Motor neuron (in vitro differentiated cells): ENCODE data around the gene SARS1. TPM values are rescaled to one million over a fixed set of nuclear protein-coding genes. Genes with fewer than 3 reads are reported as not detected.
A peak's percentile ranks its signal among the peaks of the same experiment; 100 is the strongest.

Source experiments
- ATAC-seq, 8 experiments: fragments of 200-7000 bp; cut with Tn5 transposase; replicated peaks in 6 of 8; 2 replicates each; pipeline ENCODE4 v1.8.0; 2021; ENCODE audit warnings: mild to moderate bottlenecking in 8 of 8, moderate library complexity in 8 of 8
- H3K27ac ChIP-seq, 2 donors: fragments of 250-450 bp; sonication (Bioruptor Pico); 2 replicates each; pipeline ENCODE4 v1.9.0; 2021; ENCODE audit warnings: antibody characterized with exemption in 2 of 2, mild to moderate bottlenecking in 2 of 2, moderate library complexity in 1 of 2
- H3K4me1 ChIP-seq, 2 donors: fragments of 250-450 bp; sonication (Bioruptor Pico); replicated peaks in 1 of 2; 2 replicates each; pipeline ENCODE4 v1.6.1; 2021; ENCODE audit warnings: antibody characterized with exemption in 2 of 2, mild to moderate bottlenecking in 2 of 2, moderate library complexity in 1 of 2
- H3K4me3 ChIP-seq, 5 donors: fragments of 250-450 bp; sonication (Bioruptor Pico); 2 replicates each; pipeline ENCODE4 v1.9.0; 2021; ENCODE audit warnings: antibody characterized with exemption in 5 of 5, mild to moderate bottlenecking in 5 of 5, moderate library complexity in 4 of 5
- WGBS, 10 experiments: fragments of 450-650 bp; shearing (Covaris generic); methylation state at CpG; one replicate each; pipeline ENCODE4 v1.0.0; 2022; 5-methylcytosine and 5-hydroxymethylcytosine counted together
- in situ Hi-C, 9 experiments: fragments of 400-800 bp; cut with MboI; loops; one replicate each; pipeline ENCODE4 v1.15.0; 2021; ENCODE audit warnings: low sequenced_read_pairs in 9 of 9, low pct_unique_long_range_greater_than_20kb in 2 of 9; ENCODE audit not compliant: unreplicated experiment in 9 of 9
- total RNA-seq, 8 experiments: library from RNA; unstranded; fragments of 300-600 nt; gene quantifications; 2 replicates each; pipeline versions ENCODE4 v1.2.3 to v1.2.4, GENCODE V29; 2022

The SARS1 gene
- total RNA-seq, 8 experiments from 2014 or later = 118 to 795 (median 414) TPM

DNA sequence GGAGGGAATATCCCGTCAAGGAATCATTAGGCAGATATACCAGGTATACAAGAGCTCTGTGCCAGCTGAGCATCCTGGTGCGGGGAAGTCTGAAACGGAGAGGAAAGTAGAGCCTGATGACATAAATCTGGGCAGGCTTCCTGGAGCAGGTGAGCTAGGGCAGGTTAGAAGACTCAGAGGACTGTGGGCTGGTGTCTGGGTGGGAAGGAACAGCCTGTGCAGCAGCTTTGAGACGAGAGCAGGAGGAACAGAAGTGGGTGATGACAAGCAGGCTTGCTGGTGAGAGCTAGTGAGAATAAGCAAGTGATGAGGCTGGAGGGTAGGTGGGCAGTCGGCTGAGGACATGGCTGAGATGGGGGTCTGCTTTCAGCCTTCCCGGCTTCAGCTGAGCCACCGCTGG, 42.4 kb downstream of the SARS1 start:
- peak overlapping the region in 4 of 5 donors; percentile 27 to 39 (median 34) for H3K4me3 ChIP-seq
- peaks cover 82 to 86% of the 10 kb centered on the region in 2 donors for H3K4me1 ChIP-seq
- peak overlapping the region; percentile 93 to 95 for H3K27ac ChIP-seq
- WGBS, 10 experiments = 62 to 85% (median 75%) methylated on average over 2 to 6 of the region's 7 CpGs; no CpG with 5 or more reads in 5 of the 10 experiments
- in situ Hi-C loops = loop anchor here in 2 of 9 experiments (25.0 kb wide), 1 partner anchor 131 kb away; the partner anchor contains the start of gene SORT1 (in 2 of the 2)
- no peak for ATAC-seq

DNA sequence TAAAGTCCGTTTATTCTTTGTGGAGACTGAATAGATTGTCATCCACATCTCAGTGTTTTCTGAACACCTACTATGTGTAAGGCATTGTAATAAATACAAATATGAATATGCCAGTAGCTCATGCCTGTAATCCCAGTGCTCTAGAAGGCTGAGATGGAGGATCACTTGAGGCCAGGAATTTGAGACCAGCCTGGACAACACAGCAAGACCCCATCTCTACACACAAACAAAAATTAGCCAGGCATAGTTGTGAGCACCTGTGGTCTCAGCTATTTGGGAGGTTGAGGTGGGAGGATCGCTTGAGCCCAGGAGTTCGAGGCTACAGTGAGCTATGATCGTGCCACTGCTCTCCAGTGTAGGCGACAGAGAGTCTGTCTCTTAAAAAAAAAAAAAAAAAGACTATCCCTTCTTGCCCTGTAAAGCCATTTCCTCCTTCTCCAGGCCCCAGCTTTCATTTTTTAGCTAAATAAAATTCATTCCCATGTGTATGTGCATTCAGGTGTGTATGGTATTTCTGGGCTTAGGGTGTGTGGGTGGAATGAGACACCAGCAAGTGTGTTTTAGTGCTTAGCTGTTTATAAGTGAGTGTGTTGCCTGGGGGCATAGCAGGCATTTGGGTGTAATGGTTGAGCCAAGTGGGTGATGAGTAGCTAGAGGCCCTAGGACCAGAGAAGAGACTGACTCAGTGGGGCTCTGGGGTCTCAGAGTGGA, 43.4 kb downstream of the SARS1 start:
- peak in 1 of 8 experiments; percentile 13 for ATAC-seq
- peaks cover 80 to 81% of the 10 kb centered on the region in 2 donors for H3K4me1 ChIP-seq
- 77 to 93% (median 87%) methylated on average over 3 to 5 of the region's 5 CpGs; no CpG with 5 or more reads in 4 of the 10 experiments for WGBS, 10 experiments
- peak overlapping the region; percentile 90 to 95 for H3K27ac ChIP-seq
- in situ Hi-C loops = loop anchor here in 2 of 9 experiments (25.0 kb wide), 1 partner anchor 130 kb away; the partner anchor contains the start of gene SORT1 (in 2 of the 2)
- peak overlapping the region in 2 of 5 donors; percentile 8 to 13 for H3K4me3 ChIP-seq

DNA sequence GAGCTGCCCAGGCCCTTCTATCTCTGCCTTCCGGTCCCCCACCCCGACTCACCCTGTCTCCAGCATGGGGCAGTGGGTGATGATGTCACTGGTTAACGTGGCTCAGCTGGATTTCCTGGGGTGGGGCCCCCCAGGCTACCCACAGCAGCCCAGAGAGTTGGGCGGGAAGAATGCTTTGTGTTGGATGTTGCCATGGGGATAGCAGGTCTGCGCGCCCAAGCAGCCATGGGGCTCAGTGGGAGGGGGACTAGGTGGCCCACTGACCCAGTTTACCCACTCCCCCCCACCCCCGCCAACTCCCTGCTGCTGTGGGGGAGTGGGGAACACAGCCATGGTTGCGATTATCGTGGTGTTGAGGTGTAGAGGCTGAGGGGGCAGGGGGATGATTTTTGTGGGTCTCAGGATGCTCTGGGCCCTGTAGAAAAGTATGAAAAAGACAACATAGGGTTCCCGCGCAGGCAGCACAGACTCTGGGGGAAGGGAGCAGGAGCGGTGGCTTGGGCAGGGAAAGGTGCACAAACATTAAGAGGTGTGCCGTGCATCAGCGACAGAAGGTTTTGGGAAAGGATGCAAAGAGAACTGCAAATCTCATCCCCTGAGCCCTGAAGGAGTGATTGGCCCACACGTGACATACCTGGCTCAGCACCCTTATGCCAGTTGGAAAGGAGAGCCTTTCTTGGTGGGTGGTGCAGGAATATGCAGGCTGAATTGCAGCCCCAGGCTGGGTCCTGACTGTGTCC, 44.1 kb downstream of the SARS1 start:
- in situ Hi-C loops = loop anchor here in 2 of 9 experiments (25.0 kb wide), 1 partner anchor 129 kb away; the partner anchor contains the start of gene SORT1 (in 2 of the 2)
- ATAC-seq = peak; percentile 21 to 66 (median 61)
- Histone ChIP-seq H3K27ac (peak overlapping the region; percentile 90 to 95), H3K4me1 (peaks cover 74 to 76% of the 10 kb centered on the region in 2 donors), H3K4me3 (peak overlapping the region in 2 of 5 donors; percentile 8 to 13)
- WGBS, 10 experiments = 50 to 88% (median 61%) methylated on average over 2 to 5 of the region's 15 CpGs; no CpG with 5 or more reads in 5 of the 10 experiments

DNA sequence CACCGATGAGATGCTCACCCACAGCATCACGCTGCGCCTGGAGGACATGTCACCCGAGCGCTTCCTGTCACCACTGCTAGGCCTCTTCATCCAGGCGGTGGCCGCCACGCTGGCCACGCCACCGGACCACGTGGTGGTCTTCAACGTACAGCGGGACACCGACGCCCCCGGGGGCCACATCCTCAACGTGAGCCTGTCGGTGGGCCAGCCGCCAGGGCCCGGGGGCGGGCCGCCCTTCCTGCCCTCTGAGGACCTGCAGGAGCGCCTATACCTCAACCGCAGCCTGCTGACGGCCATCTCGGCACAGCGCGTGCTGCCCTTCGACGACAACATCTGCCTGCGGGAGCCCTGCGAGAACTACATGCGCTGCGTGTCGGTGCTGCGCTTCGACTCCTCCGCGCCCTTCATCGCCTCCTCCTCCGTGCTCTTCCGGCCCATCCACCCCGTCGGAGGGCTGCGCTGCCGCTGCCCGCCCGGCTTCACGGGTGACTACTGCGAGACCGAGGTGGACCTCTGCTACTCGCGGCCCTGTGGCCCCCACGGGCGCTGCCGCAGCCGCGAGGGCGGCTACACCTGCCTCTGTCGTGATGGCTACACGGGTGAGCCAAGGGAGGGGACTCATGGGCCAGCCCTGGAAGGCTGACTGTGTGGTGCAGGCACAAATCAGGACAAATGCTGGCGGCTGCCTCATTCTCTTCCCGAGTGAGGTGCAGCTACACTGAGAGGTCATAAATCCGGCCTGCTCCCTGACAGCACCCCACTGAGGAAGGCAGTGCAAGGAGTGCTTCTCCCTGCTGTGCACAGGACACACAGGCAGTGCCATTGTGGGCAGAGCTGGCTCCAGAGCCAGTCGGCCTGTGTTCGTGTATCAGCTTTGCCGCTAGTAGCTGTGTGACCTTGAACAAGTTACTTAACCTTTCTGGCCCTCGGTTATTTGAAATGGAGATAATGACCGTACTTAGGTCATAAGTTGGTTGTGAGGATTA, 45.1 kb downstream of the SARS1 start:
- in situ Hi-C loops = loop anchor here in 2 of 9 experiments (25.0 kb wide), 1 partner anchor 129 kb away; the partner anchor contains the start of gene SORT1 (in 2 of the 2)
- Histone ChIP-seq H3K4me1 (peaks cover 68 to 70% of the 10 kb centered on the region in 2 donors), H3K27ac (peak overlapping the region; percentile 90 to 95), H3K4me3 (no peak overlapping the region)
- 66 to 100% (median 79%) methylated on average over 2 to 35 of the region's 69 CpGs; no CpG with 5 or more reads in 4 of the 10 experiments for WGBS, 10 experiments
- ATAC-seq = no peak

DNA sequence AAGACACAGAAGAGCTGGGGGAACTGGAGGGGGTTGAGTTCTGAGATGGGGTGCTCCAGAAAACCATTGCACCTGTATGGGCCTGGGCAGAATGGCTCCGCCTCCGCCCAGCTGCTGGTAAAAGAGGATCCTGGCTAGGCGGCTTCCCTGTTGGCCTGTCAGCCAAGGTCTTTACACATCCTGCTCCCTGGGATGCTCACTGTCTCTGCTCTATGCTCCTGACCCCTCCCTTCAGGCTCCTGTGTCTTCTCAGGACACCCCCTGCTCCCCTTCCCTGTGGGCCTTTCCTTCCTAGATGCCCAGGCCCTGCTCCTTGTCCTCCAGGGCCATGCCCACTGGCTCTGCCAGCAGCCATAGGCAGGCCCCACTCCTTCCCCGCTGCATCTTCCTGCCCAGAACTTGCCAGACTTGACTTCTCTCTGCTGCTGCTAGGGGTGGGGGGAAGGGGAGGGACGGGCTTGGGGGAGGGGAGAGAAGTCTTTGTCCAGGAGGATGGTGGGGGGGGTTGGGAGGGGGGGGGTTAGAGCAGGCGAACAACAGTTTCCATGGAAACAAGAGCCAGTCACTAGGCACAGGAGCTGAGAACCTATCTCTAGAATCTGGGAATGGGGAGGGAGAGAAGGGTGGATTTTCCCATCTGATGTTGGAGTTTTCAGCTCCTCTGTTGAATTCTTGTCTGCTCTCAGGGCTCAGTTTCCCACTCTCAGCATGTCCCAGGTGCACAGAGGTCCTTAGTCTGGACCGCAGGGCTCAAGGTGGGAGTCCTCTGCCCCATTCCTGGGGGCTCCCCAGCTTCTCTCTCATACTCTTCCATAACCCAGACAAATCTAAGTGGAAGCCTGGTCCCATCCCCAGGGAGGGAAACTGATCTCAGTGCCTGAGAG, 46.2 kb downstream of the SARS1 start:
- Histone ChIP-seq H3K4me1 (peaks cover 57 to 62% of the 10 kb centered on the region in 2 donors), H3K27ac (peak overlapping the region; percentile 90 to 95), H3K4me3 (no peak overlapping the region)
- WGBS, 10 experiments = 23 to 100% (median 45%) methylated on average over 1 to 5 of the region's 7 CpGs; no CpG with 5 or more reads in 5 of the 10 experiments
- in situ Hi-C loops = loop anchor here in 2 of 9 experiments (25.0 kb wide), 1 partner anchor 127 kb away; the partner anchor contains the start of gene SORT1 (in 2 of the 2)
- peak in 5 of 8 experiments; percentile 19 to 38 (median 33) for ATAC-seq

DNA sequence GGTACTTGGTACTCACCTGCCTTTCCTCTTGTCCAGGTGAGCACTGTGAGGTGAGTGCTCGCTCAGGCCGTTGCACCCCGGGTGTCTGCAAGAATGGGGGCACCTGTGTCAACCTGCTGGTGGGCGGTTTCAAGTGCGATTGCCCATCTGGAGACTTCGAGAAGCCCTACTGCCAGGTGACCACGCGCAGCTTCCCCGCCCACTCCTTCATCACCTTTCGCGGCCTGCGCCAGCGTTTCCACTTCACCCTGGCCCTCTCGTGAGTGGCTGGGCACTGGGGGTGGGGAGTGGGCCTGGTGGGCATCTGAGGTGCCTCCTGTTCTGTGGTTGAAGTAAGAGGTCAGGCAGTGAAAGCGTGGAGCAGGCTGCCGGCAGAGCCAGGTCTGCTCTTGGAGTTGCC, 47.3 kb downstream of the SARS1 start:
- no peak overlapping the region for H3K4me3 ChIP-seq
- 80 to 95% (median 83%) methylated on average over 1 to 9 of the region's 16 CpGs; no CpG with 5 or more reads in 7 of the 10 experiments for WGBS, 10 experiments
- H3K4me1 ChIP-seq = peaks cover 48 to 51% of the 10 kb centered on the region in 2 donors
- in situ Hi-C loops = loop anchor here in 2 of 9 experiments (25.0 kb wide), 1 partner anchor 126 kb away; the partner anchor contains the start of gene SORT1 (in 2 of the 2)
- no peak for ATAC-seq
- H3K27ac ChIP-seq = peak overlapping the region; percentile 90

DNA sequence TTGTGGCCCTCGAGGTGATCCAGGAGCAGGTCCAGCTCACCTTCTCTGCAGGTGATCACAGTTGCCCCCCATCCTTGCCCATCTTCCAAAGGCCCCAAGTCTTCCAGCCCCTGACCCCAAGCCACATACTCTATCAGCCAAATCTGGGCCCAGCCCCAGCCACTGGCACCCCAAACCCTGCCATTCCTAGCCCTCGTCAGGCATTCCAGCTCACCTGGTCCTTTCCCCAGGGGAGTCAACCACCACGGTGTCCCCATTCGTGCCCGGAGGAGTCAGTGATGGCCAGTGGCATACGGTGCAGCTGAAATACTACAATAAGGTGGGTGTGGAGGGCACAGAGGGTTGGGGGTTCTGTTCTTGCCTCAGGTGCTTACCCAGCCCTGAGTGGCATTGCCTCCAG, 47.9 kb downstream of the SARS1 start:
- Histone ChIP-seq H3K4me1 (peaks cover 42 to 45% of the 10 kb centered on the region in 2 donors), H3K27ac (no peak overlapping the region), H3K4me3 (no peak overlapping the region)
- WGBS, 10 experiments = 60 to 100% (median 97%) methylated on average over 1 to 6 of the region's 6 CpGs; no CpG with 5 or more reads in 5 of the 10 experiments
- in situ Hi-C loops = loop anchor here in 2 of 9 experiments (25.0 kb wide), 1 partner anchor 126 kb away; the partner anchor contains the start of gene SORT1 (in 2 of the 2)
- no peak for ATAC-seq

DNA sequence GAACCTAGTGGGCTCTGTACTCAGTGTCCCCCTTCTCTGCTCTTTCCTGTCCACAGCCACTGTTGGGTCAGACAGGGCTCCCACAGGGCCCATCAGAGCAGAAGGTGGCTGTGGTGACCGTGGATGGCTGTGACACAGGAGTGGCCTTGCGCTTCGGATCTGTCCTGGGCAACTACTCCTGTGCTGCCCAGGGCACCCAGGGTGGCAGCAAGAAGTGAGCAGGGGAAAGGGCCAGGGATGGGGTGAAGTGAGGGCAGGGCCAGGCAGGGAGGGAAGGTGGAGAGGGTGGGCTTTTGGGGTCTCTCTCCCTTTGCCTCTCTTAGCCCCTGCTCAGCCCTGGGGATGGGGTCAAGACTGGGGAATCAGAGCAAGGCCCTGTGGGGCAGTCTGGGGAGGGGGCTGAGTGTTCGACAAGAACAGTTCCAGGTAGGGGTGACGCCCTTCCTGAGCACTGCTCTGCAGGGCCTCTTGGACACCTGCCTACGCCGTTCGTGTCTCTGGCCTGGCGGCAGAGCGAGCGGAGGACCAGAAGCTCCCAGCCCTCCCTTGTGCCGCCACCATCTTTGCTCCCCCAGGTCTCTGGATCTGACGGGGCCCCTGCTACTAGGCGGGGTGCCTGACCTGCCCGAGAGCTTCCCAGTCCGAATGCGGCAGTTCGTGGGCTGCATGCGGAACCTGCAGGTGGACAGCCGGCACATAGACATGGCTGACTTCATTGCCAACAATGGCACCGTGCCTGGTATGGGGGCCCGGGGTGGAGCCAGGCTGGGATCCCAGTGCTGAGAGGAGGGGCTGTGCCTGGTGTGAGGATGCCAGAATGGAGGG, 48.7 kb downstream of the SARS1 start:
- peaks cover 36 to 39% of the 10 kb centered on the region in 2 donors for H3K4me1 ChIP-seq
- no peak overlapping the region for H3K27ac ChIP-seq
- ATAC-seq = no peak
- H3K4me3 ChIP-seq = no peak overlapping the region
- in situ Hi-C loops = loop anchor here in 2 of 9 experiments (25.0 kb wide), 1 partner anchor 125 kb away; the partner anchor contains the start of gene SORT1 (in 2 of the 2)
- WGBS, 10 experiments = 91 to 96% (median 93%) methylated on average over 8 to 15 of the region's 22 CpGs; no CpG with 5 or more reads in 7 of the 10 experiments

DNA sequence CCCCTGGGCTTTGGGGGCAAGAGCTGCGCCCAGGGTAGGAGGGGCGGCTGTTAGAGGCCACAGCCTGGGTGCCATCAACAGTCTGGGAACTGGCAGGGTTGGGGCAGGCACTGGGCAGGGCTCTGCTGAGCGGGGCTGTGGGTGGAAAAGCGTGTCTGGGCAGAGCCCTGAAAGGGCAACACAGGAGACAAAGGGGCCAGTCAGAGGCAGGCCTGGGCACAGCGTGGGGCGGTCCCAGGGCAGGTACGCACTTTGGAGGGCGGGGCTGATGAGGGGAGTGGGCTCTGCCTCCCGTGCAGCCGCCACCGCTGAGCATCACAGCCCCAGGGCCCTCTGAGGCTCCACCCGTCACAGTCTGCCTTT, 49.5 kb downstream of the SARS1 start:
- peak in 7 of 8 experiments; percentile 0 to 17 (median 4) for ATAC-seq
- WGBS, 10 experiments = 60 to 94% (median 89%) methylated on average over 2 to 6 of the region's 12 CpGs; no CpG with 5 or more reads in 7 of the 10 experiments
- peak overlapping the region in 1 of 2 donors; percentile 40 for H3K27ac ChIP-seq
- no peak overlapping the region for H3K4me3 ChIP-seq
- H3K4me1 ChIP-seq = peaks cover 28 to 31% of the 10 kb centered on the region in 2 donors
- in situ Hi-C loops = loop anchor here in 2 of 9 experiments (25.0 kb wide), 1 partner anchor 124 kb away; the partner anchor contains the start of gene SORT1 (in 2 of the 2)
